Hindlimb muscle (tissue), 1 donor: ENCODE measurements around the gene RNF123. TPM values are rescaled to one million over a fixed set of nuclear protein-coding genes. Genes with fewer than 3 reads are reported as not detected.
"Not testable (repeated sequence)": the region's sequence is repeated elsewhere in the genome, so short reads cannot be mapped to it uniquely, and the experiment has no call there.

ENCODE experiments used
- DNase-seq: peaks from one replicate; pipeline ENCODE4 v3.0.0-alpha.2; 2013
- polyA plus RNA-seq: library from polyadenylated mRNA; unstranded; fragments of 120-200 nt; gene quantifications from one replicate; pipeline ENCODE4 v1.2.1, GENCODE V29; 2013; ENCODE audit not compliant: insufficient read length

Gene RNF123
- polyA plus RNA-seq, 1 donor: 56.9 TPM

- DNase-seq: no peak
Observed at GRCh38 chr3:49683162-49683561, 6.2 kb upstream of the RNF123 start.

GRCh38 chr3:49684453-49684852 lies 4.9 kb upstream of the RNF123 start:
- not testable (repeated sequence) for DNase-seq

- DNase-seq: not testable (repeated sequence)
Observed at GRCh38 chr3:49685103-49685502, 4.3 kb upstream of the RNF123 start.

- DNase-seq: not testable (repeated sequence)
Observed at GRCh38 chr3:49685846-49686245, 3.5 kb upstream of the RNF123 start.

GRCh38 chr3:49686346-49686745 lies 3.0 kb upstream of the RNF123 start:
- DNase-seq: not testable (repeated sequence)

GRCh38 chr3:49686769-49687423 lies 2.5 kb upstream of the RNF123 start:
- not testable (repeated sequence) for DNase-seq

GRCh38 chr3:49687424-49687795 lies 1.9 kb upstream of the RNF123 start:
- DNase-seq: not testable (repeated sequence)

GRCh38 chr3:49688338-49689045 lies 865 bp upstream of the RNF123 start:
- not testable (repeated sequence) for DNase-seq

GRCh38 chr3:49689908-49690624 lies 709 bp downstream of the RNF123 start:
- DNase-seq: not testable (repeated sequence)

GRCh38 chr3:49690856-49691255 lies 1.5 kb downstream of the RNF123 start:
- DNase-seq: not testable (repeated sequence)

GRCh38 chr3:49691481-49691880 lies 2.1 kb downstream of the RNF123 start:
- not testable (repeated sequence) for DNase-seq

- not testable (repeated sequence) for DNase-seq
Observed at GRCh38 chr3:49694409-49695070, 5.2 kb downstream of the RNF123 start.

- not testable (repeated sequence) for DNase-seq
Observed at GRCh38 chr3:49695350-49696015, 6.1 kb downstream of the RNF123 start.

- no peak for DNase-seq
Observed at GRCh38 chr3:49699281-49699979, 10.1 kb downstream of the RNF123 start.

- no peak for DNase-seq
Observed at GRCh38 chr3:49700014-49700413, 10.7 kb downstream of the RNF123 start.

GRCh38 chr3:49700453-49701128 lies 11.2 kb downstream of the RNF123 start:
- DNase-seq: no peak

GRCh38 chr3:49701388-49702077 lies 12.2 kb downstream of the RNF123 start:
- DNase-seq: no peak

- DNase-seq: no peak
Observed at GRCh38 chr3:49702672-49703071, 13.3 kb downstream of the RNF123 start.

- DNase-seq: no peak
Observed at GRCh38 chr3:49703443-49703927, 14.1 kb downstream of the RNF123 start.

GRCh38 chr3:49703956-49704355 lies 14.6 kb downstream of the RNF123 start:
- DNase-seq: no peak
